Smooth muscle cell (in vitro differentiated cells): Measurements from ENCODE around the gene ZNF583. TPM values are rescaled to one million over a fixed set of nuclear protein-coding genes. Genes with fewer than 3 reads are reported as not detected.

Experiments
- DNase-seq: peaks from one replicate; lab custom pipeline; 2025; ENCODE audit not compliant: unreplicated experiment; lab: John Stamatoyannopoulos, UW
- H2AFZ ChIP-seq: fragments of 200-600 bp; sonication (generic); 2 replicates; pipeline ENCODE4 v1.6.0; 2016; ENCODE audit warnings: antibody characterized with exemption, low read depth, mild to moderate bottlenecking
- H3F3A ChIP-seq: fragments of 200-600 bp; sonication (generic); 2 replicates; pipeline ENCODE4 v1.6.0; 2017; ENCODE audit warnings: antibody characterized with exemption, low read depth
- H3K27ac ChIP-seq: fragments of 200-600 bp; sonication (generic); 2 replicates; pipeline ENCODE4 v1.5.1; 2016; ENCODE audit warnings: low read depth, mild to moderate bottlenecking
- H3K27me3 ChIP-seq: fragments of 200-600 bp; sonication (generic); 2 replicates; pipeline ENCODE4 v1.6.1; 2016; ENCODE audit warnings: low read depth, mild to moderate bottlenecking
- H3K36me3 ChIP-seq: fragments of 200-600 bp; sonication (generic); 2 replicates; pipeline ENCODE4 v1.5.1; 2016; ENCODE audit warnings: low read depth
- H3K4me1 ChIP-seq: fragments of 200-600 bp; sonication (generic); 2 replicates; pipeline ENCODE4 v1.5.1; 2016; ENCODE audit warnings: low read depth
- H3K4me2 ChIP-seq: fragments of 200-600 bp; sonication (generic); 2 replicates; pipeline ENCODE4 v1.6.0; 2016; ENCODE audit warnings: mild to moderate bottlenecking
- H3K4me3 ChIP-seq: fragments of 200-600 bp; sonication (generic); 2 replicates; pipeline ENCODE4 v1.5.1; 2016; ENCODE audit warnings: mild to moderate bottlenecking
- H3K79me2 ChIP-seq: fragments of 200-600 bp; sonication (generic); 2 replicates; pipeline ENCODE4 v1.6.0; 2016; ENCODE audit warnings: low read depth, mild to moderate bottlenecking
- H3K9ac ChIP-seq: fragments of 200-600 bp; sonication (generic); 2 replicates; pipeline ENCODE4 v1.6.0; 2016; ENCODE audit warnings: low read depth
- H3K9me3 ChIP-seq: fragments of 200-600 bp; sonication (generic); replicated peaks from 2 replicates; pipeline ENCODE4 v1.5.1; 2016; ENCODE audit warnings: low read depth
- H4K20me1 ChIP-seq: fragments of 200-600 bp; sonication (generic); 2 replicates; pipeline ENCODE4 v1.6.0; 2016; ENCODE audit warnings: low read depth
- CTCF ChIP-seq: fragments of 200-600 bp; sonication (generic); IDR thresholded peaks from 2 replicates; pipeline ENCODE4 v1.5.1; 2017; ENCODE audit warnings: borderline replicate concordance, mild to moderate bottlenecking, antibody characterized with exemption; ENCODE audit not compliant: insufficient read depth, poor library complexity, severe bottlenecking
- WGBS: methylation state at CpG from one replicate; pipeline ENCODE4 v1.1.7; 2016; ENCODE audit warnings: low lambda C conversion rate; 5-methylcytosine and 5-hydroxymethylcytosine counted together
- polyA plus RNA-seq: library from polyadenylated mRNA; unstranded; fragments of >200 nt; fragmentation: Nextera tagmentation; extraction: Ambion mirVana; gene quantifications from 2 replicates; pipeline ENCODE4 v1.2.1, GENCODE V29; 2016
- total RNA-seq: library from RNA; depleted of rRNA; stranded (reverse); fragments of >200 nt; gene quantifications from 2 replicates; pipeline ENCODE4 v1.2.3, GENCODE V29; 2014

ZNF583 gene
- total and polyA plus RNA-seq, 2 experiments from 2014 or later, result 5.2 to 5.5 TPM

DNA sequence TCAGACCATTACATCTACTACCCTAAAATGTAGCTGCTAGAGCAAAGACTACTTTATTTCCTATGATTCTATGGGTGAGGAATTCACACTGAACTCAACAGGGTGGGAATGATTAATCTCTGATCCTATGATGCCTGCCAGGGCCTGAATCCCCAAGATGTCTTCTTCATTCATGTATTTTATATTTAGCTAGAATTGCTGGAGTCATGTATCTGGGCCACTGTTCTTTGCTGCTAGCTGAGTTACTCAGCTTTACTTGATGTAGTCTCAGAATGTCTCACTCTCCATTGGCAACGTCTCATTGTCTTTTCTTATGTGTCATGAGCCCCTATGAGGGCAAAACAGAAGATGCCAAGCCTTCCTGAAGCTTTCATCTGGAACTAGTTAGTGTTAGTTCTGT is 31.9 kb upstream of the ZNF583 start:
- Histone ChIP-seq H3K27me3 (no peaks in the 10 kb centered on the region), H2AFZ (no peak overlapping the region), H3K9me3 (peaks cover 33% of the 10 kb centered on the region), H3K4me3 (no peak overlapping the region), H3K36me3 (peaks cover 45% of the 10 kb centered on the region), H3K9ac (no peak overlapping the region), H3K4me1 (no peaks in the 10 kb centered on the region), H4K20me1 (no peaks in the 10 kb centered on the region), H3K79me2 (peaks cover 6% of the 10 kb centered on the region), H3K27ac (no peak overlapping the region), H3K4me2 (no peak overlapping the region), H3F3A (peaks cover 4% of the 10 kb centered on the region)
- DNase-seq, result no peak
- WGBS, result 67% methylated on average over 1 of the region's 1 CpG
- TF ChIP-seq CTCF, result no peak

- peaks cover 54% of the 10 kb centered on the region for H3K36me3 ChIP-seq
Measured at GRCh38 chr19:56377105-56377924, 26.8 kb upstream of the ZNF583 start.

DNA sequence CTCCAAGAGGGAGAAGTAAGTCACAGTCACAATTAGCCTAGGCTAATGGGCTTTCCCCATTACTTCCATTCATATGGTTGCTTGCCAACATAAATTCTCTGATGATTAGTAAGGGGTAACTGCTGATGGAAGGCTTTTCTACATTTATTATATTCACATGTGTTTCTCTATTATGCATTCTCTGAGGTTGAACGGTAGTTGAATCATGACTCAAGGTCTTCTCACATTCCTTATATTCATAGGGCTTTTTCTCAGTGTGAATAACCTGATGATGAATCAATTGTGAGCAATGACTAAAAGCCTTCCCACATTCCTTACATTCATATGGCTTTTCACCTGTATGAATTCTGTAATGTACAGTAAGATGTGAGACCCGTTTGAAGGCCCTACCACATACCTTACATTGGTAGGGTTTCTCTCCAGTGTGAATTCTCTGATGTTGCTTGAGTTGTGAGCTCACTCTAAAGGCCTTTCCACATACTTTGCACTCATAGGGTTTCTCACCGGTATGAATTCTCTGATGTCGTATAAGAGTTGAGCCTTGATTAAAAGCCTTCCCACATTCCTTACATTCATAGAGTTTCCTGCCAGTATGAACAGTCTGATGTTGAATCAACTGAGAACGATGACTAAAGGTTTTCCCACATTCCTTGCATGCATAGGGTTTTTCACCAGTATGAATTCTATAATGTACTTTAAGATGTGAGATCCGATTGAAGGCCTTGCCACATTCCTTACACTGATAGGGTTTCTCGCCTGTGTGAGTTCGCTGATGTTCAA is 20.1 kb upstream of the ZNF583 start:
- 95% methylated on average over 8 of the region's 8 CpGs for WGBS
- H3K4me1 ChIP-seq, result no peaks in the 10 kb centered on the region
- H3K27me3 ChIP-seq, result no peaks in the 10 kb centered on the region
- TF ChIP-seq CTCF, result no peak
- H3K4me2 ChIP-seq, result no peak overlapping the region
- no peak for DNase-seq
- no peak overlapping the region for H2AFZ ChIP-seq
- H3K27ac ChIP-seq, result no peak overlapping the region
- H3K79me2 ChIP-seq, result no peaks in the 10 kb centered on the region
- H3K9me3 ChIP-seq, result peaks cover 21% of the 10 kb centered on the region
- no peaks in the 10 kb centered on the region for H3F3A ChIP-seq
- no peak overlapping the region for H3K4me3 ChIP-seq
- peaks cover 31% of the 10 kb centered on the region for H3K36me3 ChIP-seq
- no peak overlapping the region for H3K9ac ChIP-seq
- no peaks in the 10 kb centered on the region for H4K20me1 ChIP-seq

More at GRCh38 chr19:56377105-56377924, 26.8 kb upstream of the ZNF583 start:
- Histone ChIP-seq H3K4me1 (no peaks in the 10 kb centered on the region), H3K9me3 (peaks cover 46% of the 10 kb centered on the region), H3K27me3 (no peaks in the 10 kb centered on the region), H3F3A (no peaks in the 10 kb centered on the region), H4K20me1 (no peaks in the 10 kb centered on the region), H3K9ac (no peak overlapping the region), H3K4me3 (no peak overlapping the region), H3K27ac (no peak overlapping the region), H3K79me2 (peaks cover 6% of the 10 kb centered on the region), H2AFZ (no peak overlapping the region), H3K4me2 (no peak overlapping the region)
- no peak for DNase-seq
- no peak for TF ChIP-seq CTCF
- WGBS, result 84% methylated on average over 11 of the region's 11 CpGs
